HG03159 (cell line): ENCODE measurements around the gene FOCAD.

Experiments
- ATAC-seq: cut with Tn5 transposase; IDR thresholded peaks from one replicate; pipeline ENCODE4 v1.9.1; 2021; ENCODE audit warnings: mild to moderate bottlenecking, moderate library complexity; ENCODE audit not compliant: unreplicated experiment

FOCAD gene

DNA sequence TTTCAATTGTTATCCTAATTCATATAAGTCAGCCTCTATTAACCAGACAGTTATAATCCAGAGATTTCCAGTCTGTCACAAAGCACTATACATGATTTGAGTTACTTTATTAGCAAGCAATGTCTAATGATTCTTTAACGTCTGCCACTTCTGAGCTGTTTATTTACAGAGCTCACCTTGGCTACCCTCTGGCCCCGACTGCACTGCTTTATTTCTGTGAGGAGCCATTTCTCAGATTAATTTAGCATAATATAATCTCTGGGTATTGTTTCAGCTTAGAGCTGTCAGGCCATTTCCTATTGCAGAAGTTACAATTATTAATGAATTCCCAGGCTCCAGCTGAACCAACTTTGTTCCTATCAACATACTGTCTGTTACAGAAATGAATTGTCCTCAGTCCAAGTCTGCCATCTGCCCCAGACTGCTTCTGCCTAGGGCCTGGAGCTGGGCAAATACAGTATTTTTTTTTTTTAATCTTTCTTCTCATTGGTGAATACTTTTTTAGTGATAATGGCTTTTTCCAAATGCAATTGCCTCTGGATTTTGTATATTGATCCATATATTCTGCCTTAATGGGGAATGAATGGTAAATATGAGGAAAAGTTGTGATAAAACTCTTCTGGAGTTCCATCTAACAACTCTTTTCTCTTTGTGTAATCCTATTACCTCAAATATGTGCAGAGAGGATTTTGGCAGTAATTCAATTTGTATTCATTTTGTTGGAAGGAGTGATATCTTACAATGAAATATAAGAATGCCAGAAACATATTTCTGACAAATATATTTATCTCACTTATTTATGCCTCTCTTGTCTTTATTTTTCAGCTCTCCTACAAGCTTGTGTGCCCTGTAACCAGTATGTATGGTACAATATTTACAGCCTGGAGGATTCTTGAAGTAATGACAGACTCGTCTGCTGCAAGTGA lies 104.7 kb downstream of the FOCAD start:
- ATAC-seq: no peak

DNA sequence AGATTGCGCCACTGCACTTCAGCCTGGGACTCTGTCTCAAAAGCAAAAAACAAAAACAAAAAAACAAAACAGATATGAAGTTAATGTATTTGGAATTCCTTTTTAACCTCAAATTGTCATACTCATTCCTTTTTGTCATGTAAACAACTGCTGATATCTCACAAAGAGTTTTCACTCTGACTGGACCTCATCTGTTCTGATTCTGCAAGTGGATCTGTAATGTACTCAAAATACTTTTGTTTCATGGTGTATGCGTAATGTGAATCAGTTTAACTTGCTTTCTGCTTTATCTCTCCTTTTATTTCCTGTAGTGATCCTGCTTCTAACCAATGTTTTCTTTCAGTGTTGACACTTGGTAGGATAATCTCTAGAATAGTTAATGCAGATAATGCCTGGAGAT lies 106.7 kb downstream of the FOCAD start:
- no peak for ATAC-seq

DNA sequence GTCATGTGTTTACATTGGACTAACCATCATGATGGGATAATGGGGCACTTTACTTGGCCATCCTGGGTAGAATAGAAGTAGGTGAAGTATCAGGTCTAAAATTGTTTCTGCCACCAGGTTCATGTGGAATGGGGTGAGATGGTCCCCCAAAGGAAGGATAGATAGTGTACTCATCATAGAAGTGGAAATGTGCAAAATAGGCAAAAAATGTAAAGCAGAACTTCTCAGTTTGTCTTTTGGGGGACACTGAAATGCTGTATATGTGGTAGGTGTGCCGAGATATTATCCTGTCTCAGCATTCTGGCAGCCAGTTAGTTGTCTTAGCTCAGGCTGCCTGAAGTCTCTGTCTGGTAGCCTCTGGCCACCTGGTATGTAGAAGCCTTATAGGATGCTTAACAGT lies 107.6 kb downstream of the FOCAD start:
- ATAC-seq: no peak

DNA sequence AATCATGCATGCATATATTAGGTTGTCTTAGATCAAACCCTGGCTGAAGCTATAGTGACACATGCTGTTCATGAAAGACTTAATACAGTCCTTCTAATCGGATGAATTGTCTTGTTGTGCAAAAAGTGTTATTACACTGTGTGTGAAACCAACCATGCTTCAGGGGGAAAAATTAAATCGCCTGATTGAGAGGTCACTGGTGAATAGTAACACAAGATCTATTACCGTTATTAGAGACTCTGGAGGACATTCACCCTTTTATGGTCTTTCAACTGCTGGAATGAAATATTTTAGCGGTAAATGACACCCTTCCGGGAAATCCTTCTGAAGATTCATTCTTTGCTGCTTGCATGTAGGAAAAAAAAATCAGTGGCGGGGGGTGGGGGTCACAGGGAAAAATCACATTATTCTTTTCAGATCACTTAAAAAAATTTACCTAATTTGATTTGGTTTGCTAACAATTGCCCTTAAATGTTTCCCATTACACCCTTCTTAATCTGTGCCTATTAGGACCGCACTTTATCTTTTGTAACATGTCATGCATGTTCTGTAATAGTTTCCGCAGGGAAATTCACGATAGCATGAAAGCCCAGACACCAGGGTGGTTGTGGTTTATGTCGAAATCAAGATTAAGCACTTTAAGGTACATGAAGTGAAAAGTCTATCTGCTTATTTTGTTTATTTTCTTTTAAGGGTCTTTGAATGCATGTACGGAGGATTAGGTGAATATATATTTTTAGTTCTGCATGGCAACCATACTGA lies 120.6 kb downstream of the FOCAD start:
- no peak for ATAC-seq

DNA sequence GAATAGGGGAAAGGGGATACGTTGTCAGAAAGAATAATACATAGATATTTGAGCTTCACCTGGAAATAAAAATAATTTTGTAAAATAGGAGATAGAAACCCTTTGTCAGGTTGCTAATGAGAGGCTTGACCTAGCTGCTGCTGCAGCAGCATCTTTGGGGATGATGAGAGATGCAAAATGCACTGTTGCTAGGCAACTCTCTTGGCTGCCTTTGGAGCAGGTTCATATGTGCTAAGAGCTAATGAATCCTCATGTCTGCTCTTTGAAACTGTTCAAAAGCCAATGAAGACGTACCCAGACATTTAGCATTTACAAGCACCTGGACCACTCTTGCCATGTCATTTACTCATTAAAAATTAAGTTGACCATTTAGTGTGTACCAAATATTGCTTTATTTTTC lies 121.7 kb downstream of the FOCAD start:
- ATAC-seq: no peak

DNA sequence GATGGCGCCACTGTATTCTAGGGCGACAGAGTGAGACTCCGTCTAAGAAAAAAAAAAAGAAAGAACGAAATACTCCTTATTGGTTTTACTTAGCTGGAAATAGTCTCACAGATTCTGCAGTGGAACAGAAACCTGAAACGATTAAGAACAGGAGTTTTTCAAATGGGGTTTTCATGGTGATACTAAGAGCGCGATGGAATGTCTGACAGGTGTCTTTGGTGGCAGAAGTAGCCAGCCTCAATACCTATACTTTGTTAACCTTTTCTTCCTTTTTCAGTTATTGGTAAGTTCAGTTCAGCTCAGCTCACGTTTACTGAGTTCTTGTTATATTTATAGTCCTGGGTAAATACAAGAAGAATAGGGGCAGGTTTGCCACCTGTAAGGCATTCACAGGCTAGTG lies 123.9 kb downstream of the FOCAD start:
- ATAC-seq: no peak

DNA sequence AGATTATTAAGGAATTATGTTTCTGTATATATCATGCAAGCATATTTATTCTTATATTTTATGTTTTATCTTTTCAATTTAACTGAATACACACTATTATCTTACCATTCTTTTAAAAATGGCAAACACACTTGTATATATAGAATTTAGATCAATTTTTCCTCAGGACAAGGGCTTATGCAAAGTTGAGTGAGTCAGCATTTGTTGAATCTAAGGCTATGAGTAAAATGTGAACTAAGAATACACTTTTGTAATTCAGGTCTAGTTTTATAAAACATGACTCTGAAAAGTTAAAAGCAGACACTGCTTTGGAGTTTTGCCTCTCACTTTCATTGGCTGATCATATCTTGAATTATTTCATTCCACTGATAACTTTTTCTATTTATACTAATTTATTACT lies 127.8 kb downstream of the FOCAD start:
- no peak for ATAC-seq

DNA sequence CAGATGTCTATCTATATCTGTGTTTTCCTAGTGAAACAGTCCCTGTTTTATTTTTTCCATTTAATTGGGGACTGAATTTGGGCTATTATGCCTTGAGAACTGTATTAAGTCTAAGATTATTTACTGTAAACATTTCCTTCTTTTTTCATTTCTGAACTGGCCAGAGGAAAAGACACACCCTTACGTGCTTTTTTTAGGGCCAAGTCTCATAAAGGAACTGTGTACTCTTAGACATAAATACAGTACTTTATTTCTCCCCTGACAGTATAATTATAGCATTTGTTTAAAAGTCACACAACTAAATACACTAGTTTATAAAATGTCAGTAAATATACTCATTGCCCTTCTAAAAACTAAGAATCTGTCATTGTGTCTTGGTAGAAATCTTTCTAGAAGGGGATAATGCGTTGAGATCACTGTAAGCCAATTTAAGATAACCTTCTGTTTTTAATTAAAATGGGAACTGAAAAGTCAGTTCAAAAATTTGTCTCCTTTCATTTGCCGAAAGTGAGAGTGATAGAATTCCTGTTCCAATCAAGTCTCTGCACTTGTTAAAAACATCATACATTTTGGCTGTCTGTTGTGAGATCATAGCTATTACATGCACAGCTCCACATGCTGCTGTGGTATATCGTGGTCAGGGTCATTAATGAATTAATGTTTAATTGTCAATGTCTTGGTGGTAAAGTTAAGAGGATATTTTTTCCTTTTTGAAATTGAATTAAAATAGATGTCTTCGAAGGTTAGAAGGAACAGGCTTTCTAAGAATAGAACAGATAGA lies 132.1 kb downstream of the FOCAD start:
- ATAC-seq: no peak

DNA sequence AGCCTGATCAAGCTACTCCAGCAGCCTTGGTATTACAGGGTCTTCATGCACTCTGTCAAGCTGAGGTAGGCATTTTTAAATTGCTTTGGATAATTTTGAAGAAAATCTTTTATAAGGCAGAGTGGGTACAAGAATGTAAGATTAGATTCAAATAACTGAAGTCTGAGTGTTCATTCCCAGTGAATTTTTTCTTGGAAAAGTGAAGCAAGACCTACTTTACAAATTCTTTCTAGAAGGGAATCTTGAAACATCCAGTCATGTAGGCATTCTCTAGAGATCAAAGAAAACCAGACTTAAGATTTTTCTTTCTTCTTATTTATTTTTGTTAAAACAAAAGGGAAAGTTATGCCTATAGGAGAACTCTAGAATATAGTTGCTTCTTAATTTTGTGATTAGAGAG lies 139.0 kb downstream of the FOCAD start:
- no peak for ATAC-seq

DNA sequence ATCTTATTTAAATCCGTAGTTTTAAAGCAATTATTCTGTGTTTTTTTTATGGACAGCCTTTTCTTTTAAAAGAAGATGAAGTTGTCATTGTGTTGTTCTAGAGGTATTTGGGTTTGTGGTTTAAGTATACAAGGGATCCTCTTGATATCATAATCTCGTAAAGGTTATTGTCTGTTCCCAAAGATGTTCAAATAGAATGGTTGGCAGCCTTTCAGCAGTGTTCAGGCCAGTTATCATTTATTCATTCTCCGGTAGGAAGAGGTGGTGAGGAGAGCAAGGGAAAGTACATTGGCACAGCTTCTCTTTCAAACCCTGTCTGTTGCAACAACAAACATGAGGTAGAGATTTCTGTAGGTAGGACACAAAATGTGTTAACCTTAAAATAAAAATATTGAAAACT lies 147.0 kb downstream of the FOCAD start:
- no peak for ATAC-seq

DNA sequence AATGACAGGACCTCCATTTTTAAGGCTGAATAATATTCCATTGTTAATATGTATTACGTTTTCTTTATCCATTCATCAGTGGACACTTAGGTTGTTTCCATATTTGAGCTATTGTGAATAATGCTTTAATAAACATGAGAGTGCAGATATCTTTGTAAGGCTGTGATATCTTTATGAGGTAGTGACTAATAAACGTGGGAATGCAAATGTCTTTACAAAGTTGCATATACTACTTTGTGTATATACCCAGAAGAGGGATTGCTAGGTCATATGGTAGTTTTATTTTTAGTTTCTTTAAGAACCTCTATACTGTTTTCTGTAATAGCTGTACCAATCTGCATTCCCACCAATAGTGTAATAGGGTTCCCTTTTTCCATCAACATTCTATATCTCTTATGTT lies 148.7 kb downstream of the FOCAD start:
- no peak for ATAC-seq

DNA sequence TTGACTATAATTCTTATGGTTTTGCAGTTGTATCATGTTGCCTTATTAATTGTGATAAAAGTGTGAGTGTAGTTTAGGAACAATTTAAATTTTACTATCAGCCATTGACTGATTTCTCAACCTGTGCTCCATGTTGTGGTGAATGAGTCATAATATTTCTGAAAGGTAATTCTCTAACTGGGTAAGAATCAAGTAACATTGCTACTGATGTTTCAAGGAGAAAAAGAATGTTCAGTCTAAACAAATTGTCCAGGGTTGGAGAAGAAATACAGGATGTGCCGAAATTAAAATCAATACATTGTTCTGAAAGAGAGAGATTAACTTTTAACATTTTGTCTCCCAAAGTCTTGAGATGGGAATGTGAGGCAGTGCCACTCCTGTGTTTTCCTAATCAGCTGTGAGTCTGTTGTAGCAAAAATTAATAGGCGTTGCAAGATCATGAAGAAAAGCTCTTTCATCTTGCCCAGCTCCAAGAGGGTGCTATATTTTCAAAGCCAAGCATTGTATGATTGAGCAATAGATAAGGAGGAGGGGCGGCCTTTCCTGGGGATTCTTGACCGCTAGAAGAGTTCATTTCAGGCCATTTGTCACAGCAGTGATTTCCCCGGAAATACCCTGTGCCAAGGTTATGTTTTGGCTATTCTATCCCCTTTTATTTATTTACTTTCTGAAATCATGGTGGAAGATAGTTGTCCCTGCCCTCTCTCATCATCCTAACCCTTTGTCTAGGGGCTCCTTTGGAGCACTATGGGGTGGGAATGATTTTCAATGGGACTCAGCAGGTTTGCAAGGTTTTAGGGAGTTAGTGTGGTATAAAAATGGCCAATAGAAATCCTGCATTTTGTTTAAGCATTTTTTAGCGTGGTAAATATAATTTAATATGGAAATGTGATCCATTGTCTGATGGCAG lies 151.6 kb downstream of the FOCAD start:
- ATAC-seq: no peak

DNA sequence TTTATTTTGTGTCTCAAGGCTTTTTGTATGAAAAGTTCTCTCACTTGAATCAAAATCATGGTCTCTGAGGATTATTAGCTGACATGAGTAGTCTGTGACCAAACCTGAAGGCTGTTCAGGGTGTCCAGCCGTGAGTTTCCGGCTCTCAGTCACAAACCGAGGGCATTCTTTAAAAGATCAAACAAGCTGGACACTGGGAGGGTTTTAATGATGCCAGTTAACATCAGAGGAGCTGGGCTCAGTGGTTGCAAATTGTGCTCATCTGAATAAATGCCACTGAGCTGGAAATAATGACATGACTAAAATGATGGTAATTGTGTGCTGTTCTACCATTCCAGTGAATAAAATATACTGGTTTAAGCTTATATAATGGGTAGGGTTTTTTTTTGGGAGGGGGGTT lies 153.1 kb downstream of the FOCAD start:
- ATAC-seq: no peak

DNA sequence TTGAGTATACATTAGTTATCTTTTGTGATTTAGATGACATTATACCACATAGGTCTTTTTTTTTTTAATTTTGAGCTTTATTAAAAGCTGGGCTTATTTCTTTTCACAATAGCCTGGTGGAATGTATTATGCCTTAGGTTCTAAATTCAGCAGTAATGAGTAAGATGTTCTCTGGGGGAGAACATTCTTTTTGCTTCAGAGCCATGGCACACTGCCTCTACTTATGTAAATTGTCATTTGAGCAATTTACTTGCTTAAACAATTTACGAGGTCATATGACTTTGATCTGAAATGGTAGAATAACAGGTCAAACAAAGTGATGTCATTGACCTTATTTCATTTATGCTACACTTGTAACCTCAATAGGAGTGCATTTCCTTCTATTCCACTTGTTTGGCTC lies 154.2 kb downstream of the FOCAD start:
- ATAC-seq: no peak

DNA sequence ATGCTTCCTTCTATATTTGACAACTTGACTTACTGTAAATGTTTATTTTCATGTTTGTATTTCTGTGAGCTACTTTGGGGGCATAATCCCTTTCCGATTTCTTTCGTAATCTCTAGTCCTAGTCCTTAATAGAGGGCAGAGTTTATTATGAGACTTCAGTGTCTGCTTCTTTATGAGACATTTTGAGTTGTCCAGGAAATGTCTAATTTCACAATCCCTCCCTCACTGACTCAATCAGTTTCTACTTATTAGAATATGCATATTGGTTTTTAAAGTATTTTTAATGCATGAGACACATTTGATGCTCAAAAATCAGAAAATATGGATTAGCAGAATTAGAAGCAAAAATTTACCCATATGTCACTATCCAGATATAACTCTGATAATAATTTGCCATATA lies 160.9 kb downstream of the FOCAD start:
- ATAC-seq: no peak

DNA sequence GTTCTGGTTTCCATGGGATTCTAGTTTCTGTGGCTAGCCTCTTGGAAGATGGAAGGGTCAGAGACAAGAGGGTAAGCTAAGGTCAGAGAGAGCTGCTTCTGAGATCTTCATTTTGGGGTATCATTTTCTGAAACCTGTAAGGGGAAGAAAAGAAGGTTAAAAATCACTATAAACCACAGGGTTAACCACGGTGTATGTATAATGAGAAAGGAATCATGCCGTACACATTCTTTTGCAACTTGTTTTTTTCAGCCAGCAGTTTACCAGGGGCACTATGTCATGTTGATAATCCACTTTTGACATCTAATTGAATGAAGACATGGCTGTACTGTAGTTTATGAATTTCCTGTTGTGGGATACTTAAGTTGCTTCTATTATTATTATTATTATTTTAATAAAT lies 164.4 kb downstream of the FOCAD start:
- no peak for ATAC-seq

DNA sequence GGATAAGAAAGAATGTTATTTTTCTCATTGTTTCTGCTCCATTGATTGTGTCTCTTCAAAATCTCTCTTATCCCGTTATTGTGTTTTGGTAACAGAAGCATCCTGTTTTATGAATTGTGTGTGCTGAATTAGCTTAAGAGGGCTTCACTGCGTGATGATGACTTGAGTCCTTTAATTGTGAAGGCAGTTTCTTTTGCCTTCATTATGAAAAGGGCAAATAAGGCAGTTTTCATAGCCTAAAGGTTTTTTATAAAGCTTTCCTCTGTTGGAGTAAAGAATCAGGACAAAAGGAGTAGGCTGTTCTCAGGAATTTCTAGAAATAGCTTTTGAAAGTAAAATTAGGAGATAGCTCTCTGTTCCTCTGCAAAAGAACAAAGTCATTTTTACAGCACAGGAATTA lies 169.8 kb downstream of the FOCAD start:
- ATAC-seq: no peak

DNA sequence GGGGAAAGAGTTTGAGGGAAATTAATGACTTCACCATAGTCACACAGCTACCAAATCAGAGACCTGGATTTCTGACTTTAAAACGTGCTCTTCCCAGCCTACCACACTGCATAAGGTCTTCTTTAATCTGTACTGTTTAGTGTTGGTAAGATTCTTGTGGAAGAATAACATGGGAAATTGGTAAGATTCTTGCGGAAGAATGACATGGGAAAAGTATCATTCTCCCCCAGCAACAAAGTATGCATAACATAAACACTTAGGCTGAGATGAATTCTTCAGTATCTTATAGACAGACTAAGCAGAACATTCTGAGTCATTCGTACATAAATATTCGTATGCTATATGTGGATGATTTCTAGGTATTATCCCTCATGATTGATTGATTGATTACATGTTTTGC lies 170.4 kb downstream of the FOCAD start:
- no peak for ATAC-seq

DNA sequence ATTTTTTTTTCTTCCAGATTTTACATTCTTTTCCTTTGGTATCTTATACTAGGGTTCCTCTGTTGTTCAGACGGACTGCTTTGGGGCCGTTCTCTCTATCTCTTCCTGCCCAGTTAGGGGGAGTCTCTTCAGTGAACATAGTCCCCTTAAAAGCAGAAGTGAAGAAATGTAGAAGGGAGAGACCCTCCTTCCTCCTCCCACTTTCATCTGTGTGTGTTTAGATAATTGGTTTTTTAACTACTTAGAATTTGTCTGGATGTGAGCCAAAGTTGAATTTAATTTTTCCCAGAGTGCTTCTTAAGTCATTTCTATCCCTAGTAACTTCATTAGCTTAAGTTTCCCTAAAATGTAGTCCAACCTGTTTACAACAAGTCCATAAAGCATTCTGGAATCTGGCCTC lies 179.9 kb downstream of the FOCAD start:
- ATAC-seq: no peak

DNA sequence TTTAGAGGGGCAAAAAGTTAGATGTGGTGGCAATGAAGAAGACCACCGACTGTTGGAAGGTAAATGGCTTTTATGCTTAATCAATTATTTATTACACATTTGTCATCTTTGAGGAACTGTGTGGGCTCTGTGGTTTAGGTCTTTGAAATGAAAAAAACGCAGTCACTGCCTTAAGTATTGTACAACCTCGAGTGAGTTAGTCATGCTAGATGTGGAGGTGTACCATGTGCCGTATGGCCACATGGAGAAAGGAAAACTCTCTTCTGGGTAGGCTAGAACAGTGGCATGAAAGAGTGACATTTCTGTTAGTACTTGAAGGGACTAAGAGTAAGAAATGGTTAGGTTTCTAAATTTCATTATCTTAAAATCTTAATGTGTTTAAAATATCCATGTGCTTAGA lies 181.3 kb downstream of the FOCAD start:
- ATAC-seq: no peak

DNA sequence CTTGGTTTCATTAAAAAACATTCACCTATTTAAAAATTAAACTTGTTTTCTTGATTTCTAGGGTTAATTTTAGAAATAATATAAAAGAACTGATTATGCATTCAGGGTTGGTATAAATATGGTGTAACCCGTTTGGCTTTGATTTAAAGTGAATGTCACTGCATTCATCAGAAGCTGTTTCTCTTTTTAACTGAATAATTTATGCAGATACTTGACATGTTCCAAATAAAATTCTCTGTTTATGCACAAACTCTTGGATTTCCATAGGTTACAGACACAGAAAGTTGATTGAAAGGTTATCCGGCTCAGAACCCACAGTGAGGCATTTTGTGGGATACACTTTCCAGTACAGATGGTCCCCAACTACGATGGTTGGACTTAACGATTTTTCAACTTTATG lies 186.1 kb downstream of the FOCAD start:
- ATAC-seq: no peak
